Hepatic stellate cell (primary cell): ENCODE data around the gene ZBTB48.
"Not testable (repeated sequence)": the region's sequence is repeated elsewhere in the genome, so short reads cannot be mapped to it uniquely, and the experiment has no call there.

Source experiments
- DNase-seq: peaks from one replicate; pipeline ENCODE4 v3.0.0; 2011; ENCODE audit warnings: low spot score

ZBTB48 gene

DNA sequence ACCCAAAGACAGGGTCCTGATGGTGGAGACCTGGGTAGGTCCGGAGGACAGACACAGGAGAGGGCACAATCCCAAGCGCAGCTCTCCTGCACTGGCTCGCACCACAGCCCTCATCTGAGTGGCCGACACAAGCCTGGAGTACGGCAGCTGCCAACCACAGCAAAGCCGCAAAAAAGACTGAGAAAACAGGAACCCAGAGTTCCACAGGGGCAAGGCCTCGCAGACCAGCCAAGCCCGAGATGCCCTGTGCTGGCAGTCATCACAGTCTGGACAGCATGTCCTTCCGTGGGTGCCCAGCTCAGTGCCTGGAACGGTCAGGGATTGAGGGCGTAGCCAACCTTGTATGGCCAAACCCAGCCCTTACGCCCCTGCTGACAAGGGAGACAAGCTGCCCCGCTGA, 11.4 kb downstream of the ZBTB48 start:
- no peak for DNase-seq

DNA sequence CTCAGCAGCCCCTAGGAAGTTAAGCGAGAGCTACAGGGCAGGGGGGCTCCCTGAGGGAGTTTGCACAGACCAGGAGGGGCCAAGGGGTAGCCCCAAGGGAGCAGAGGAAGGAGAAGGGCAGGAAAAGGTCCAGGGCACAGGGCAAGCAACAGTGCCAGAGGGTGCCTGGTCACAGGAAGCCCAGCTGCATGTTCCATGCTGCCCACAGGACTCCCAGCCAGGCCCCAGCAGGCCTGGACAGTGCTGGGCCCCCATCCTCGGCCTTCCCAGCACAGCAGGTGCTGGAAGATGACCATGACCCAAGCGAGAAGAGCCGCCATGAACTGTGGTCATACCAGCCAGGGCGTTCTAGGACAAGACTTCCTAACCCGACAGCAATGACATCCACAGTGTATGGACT, 11.8 kb downstream of the ZBTB48 start:
- DNase-seq = no peak

DNA sequence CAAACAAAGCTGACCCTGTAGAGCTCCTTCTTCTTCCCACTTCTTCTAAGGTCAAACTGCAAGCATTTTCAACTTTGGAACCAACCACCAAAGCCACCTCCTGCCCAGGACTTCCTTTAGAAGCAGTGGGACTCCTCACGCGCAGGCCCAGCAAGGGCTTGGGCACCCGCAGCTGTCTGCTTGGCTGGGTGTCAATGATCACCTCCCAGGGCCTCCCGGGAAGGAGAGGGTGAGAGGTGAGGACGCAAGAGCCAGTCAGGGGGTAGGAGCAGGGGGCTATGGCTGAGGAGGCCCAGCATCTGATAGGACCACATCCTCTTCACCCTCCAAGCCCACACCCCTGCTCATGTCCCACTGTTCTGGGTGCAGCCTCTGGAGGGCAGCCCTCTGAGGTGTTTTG, 12.6 kb downstream of the ZBTB48 start:
- no peak for DNase-seq

GRCh38 chr1:6592865-6593593, 13.2 kb downstream of the ZBTB48 start:
- no peak for DNase-seq

- no peak for DNase-seq
These were observed 14.0 kb downstream of the ZBTB48 start for GRCh38 chr1:6593810-6594209.

DNA sequence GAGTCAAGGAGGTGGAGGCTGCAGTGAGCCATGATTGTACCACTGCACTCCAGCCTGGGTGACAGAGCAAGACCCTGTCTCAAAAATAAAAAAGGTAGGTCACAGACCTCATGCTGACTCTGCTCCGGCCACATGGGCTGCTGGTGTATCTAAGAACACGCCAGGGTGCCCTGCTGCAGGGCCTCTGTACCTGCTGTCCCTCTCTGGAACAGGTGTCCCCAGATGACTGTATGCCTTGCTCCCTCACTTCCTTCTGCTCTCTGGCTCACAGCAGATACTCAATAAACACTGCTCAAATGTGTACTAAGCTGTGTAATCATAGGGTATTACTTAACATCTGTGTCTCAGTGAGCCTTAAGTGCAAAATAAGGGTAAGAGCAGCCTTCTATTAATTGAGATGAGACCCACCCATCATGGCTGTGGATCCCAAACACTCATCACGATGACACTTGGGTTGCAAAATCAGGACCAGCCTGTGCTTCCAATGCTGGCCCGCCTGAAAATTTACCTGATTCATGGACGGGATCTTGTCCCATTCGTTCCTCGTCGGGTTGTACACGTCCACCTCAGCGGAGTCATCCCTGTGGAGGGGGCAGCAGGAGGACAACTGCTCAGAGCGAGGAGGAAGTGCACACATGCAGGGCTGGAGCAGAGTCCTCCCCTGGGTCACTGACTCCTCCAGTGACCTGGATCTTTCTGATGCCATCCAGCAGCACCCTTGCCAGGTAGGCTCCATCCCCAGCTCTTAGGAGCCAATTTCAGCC, 15.4 kb downstream of the ZBTB48 start:
- no peak for DNase-seq

GRCh38 chr1:6596351-6596750, 16.6 kb downstream of the ZBTB48 start:
- DNase-seq = no peak

GRCh38 chr1:6596886-6597776, 17.3 kb downstream of the ZBTB48 start:
- no peak for DNase-seq

- DNase-seq = no peak
These were observed 18.0 kb downstream of the ZBTB48 start for GRCh38 chr1:6597777-6598131.

DNA sequence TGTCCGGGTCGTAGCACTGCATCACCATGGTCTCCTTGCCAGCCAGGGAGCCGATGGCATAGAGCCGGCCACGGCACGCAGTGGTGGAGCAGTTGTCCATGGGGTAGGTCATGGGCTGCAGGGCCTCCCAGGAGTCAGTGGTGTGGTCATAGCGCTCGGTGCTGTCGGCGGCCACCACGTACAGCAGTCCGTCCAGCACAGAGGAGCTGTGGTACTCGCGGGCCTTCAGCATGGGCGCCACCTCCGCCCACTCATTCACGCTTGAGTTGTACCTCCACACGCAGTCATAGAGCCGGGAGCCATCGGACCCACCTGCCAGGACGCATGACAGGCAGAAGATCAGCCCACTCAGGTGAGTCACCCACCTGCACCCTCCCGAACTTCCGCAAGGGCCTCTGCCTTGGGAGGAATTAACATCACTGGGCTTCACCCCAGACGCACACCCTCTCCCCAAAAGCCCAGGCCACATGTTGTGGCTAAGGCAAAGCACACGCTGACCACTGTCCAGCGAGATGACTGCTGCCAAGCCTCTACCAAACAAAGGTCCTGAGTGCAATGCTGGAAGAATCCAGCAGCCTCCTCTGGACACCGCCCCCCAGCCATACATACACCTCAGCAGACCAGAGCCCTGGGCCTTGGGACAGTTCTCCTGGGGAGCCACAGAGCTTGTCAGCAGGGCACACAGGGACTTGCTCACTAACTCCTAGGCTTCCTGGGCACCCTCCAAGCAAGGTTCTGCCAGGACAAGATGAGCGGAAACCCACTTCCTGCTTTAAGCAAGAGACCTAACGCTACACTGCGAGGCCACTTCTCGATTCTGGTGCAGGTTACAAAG, 19.6 kb downstream of the ZBTB48 start:
- DNase-seq = no peak

- not testable (repeated sequence) for DNase-seq
These were observed 20.2 kb downstream of the ZBTB48 start for GRCh38 chr1:6599991-6600390.

GRCh38 chr1:6600410-6601048, 20.7 kb downstream of the ZBTB48 start:
- peak; percentile 38 for DNase-seq

- peak; percentile 91 for DNase-seq
These were observed 21.5 kb downstream of the ZBTB48 start for GRCh38 chr1:6601049-6601922.

DNA sequence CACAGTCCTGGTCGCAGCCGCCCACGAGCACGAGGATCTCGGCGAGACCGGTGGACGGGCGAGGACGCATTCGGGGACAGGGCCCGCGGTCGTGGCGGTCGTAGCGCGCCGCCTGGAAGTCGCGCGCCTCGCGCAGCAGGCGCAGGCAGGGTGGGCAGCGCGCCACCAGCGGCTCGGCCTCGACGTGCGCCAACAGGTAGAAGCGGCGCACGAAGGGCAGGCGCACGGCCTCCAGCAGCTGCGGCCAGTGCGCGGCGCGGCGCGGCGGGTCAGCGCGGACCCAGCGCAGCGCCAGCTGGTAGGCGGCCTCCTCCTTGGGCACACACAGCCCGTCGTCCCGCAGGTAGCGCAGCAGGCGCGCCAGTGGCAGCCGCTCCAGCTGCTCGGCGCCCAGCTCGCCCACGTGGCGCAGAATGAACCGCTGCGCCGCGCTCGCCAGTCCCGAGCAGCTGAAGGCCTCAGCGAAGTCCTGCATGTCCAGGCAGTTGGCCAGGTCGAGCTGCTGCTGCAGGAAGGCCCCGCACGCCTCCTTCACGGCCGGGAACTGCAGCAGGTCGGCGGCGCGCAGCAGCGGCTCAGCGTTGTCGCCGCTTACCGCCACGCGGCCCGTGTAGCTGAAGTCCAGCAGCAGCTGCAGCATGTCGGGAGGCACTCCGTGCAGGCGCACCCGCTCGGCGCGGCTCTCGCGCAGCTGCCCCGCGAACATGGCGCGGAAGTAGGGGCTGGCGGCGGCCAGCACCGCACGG, 22.3 kb downstream of the ZBTB48 start:
- DNase-seq = peak; percentile 66

- DNase-seq = peak; percentile 93
These were observed 23.0 kb downstream of the ZBTB48 start, which contains the start of gene KLHL21 for GRCh38 chr1:6602669-6603237. Gene KLHL21, minus strand, starts transcription at chr1:6602869. Its CDS starts 52 bp downstream, at chr1:6602817.

DNA sequence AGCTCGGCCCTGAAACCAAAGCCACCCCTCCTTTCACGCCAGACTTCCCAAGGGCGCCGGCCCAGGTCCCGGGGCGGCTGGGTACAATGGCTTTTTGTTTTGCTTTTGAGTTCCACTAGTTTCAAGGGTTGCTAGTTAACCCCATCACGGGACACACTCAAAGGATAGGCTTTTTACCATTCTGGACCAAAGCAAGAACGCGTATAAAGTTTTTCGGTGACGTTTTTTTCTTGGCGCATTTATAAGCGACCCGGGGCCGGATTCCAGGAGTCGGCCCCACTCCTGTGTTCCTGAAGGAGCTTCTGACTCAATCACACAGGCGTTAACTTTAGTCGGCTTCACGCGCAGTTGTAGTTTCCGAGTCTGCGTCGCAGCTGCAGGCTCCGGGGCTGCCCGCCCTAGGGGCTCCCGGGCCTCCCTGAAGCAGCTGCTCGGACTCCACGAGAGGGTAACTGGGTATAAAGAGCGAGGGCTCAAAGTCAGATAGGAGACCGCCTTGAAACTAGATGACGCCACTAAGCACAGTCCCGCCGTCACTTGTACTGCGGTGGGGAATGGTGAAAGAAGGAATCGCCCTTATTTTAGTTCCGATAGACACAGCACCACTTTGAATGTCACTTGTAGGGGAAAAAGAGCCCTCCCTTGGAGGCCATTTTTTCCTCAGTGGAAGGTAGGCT, 23.6 kb downstream of the ZBTB48 start:
- DNase-seq = peak; percentile 57

DNA sequence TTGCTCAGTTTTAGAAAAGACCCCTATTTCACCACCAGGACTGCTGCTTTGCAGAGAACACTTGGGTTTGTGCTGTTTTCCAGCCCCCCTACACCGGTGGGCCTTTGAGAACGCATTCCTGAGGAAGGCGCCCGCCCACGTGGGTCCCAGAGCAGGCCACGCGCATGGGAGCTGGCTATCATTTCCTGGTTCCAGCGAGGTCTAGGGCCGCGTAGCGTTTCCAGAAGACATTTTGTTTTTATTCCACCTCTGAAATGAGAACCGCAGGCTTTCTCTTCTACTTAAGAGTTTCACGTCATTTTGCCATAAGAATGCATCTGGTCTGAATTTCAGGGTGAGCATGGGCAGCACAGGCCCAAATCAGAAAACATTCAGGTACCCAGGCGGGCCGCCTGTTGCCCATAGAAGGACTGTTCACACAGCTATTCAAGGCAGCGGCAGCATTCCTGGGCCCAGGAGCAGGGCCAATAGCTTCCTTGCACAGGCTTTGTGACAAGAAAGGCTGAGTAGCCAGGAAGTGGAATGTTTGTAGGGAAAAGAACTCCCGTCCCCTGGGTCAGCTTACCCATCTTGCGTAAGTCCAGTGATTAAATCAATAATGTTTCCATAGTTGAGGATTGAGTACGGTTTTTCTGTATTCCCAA, 24.2 kb downstream of the ZBTB48 start:
- peak; percentile 80 for DNase-seq
